H1 (cell line): ENCODE data around the gene BRSK2. TPM values are rescaled to one million over a fixed set of nuclear protein-coding genes. Genes with fewer than 3 reads are reported as not detected.
A peak's percentile ranks its signal among the peaks of the same experiment; 100 is the strongest.

Source experiments
- CTCF ChIA-PET: fragments of 300-600 bp; sonication (Branson Sonifier 250); formaldehyde crosslinking; loops from one replicate; lab custom pipeline; 2021; ENCODE audit not compliant: partially characterized antibody; lab: Charles Lee
- POLR2A ChIA-PET: fragments of 300-600 bp; sonication (Branson Sonifier 250); formaldehyde crosslinking; loops from one replicate; lab custom pipeline; 2021; ENCODE audit warnings: inconsistent platforms; ENCODE audit not compliant: partially characterized antibody; lab: Charles Lee
- DNase-seq, 2 experiments: peaks; one replicate each; pipeline versions ENCODE4 v3.0.0 to v3.0.0-alpha.2; 2010 to 2022; ENCODE audit warnings: low spot score in 2 of 2, low read depth in 1 of 2, mixed read lengths in 1 of 2
- FAIRE-seq: peaks from 2 replicates; lab custom pipeline; 2011; peaks lifted over from hg19 to GRCh38; lab: Jason Lieb, UNC
- H2AFZ ChIP-seq: 2 replicates; pipeline ENCODE4 v1.8.1; 2012; ENCODE audit warnings: low read length, inconsistent platforms
- H2AK5ac ChIP-seq: 2 replicates; pipeline ENCODE4 v1.6.1; 2013; ENCODE audit warnings: low read depth, low read length
- H2BK120ac ChIP-seq: replicated peaks from 2 replicates; pipeline ENCODE3; 2013; ENCODE audit warnings: low read depth, low read length, inconsistent platforms
- H2BK12ac ChIP-seq: 2 replicates; pipeline ENCODE4 v1.6.1; 2013; ENCODE audit warnings: low read depth, low read length
- H2BK15ac ChIP-seq: 2 replicates; pipeline ENCODE4 v1.6.1; 2013; ENCODE audit warnings: low read length
- H2BK20ac ChIP-seq: 2 replicates; pipeline ENCODE4 v1.6.1; 2013; ENCODE audit warnings: low read length
- H2BK5ac ChIP-seq: 2 replicates; pipeline ENCODE4 v1.6.1; 2013; ENCODE audit warnings: low read depth, low read length
- H3K14ac ChIP-seq: 2 replicates; pipeline ENCODE4 v1.6.1; 2013; ENCODE audit warnings: inconsistent platforms; ENCODE audit not compliant: insufficient read length
- H3K18ac ChIP-seq: 2 replicates; pipeline ENCODE4 v1.6.1; 2013; ENCODE audit warnings: low read length; ENCODE audit errors: extremely low read depth
- H3K23ac ChIP-seq: 2 replicates; pipeline ENCODE4 v1.6.1; 2013; ENCODE audit warnings: inconsistent platforms; ENCODE audit not compliant: insufficient read length
- H3K23me2 ChIP-seq: 2 replicates; pipeline ENCODE4 v1.6.1; 2013; ENCODE audit warnings: low read depth, low read length
- H3K27ac ChIP-seq: 2 replicates; pipeline ENCODE4 v1.6.1; 2011; ENCODE audit warnings: low read depth, low read length, inconsistent platforms
- H3K27me3 ChIP-seq, 4 experiments: replicated peaks in 1 of 4; 1 replicate in 1 of 4; 2 replicates in 3 of 4; pipeline versions ENCODE4 v1.6.1 to v1.8.1; 2011 to 2013; ENCODE audit warnings: low read length in 3 of 4, mild to moderate bottlenecking in 3 of 4, inconsistent platforms in 2 of 4, mixed read lengths in 2 of 4, moderate library complexity in 1 of 4; ENCODE audit not compliant: control insufficient read depth in 3 of 4, insufficient read depth in 3 of 4; ENCODE audit errors: extremely low read depth in 1 of 4
- H3K36me3 ChIP-seq, 4 experiments: 2 replicates each; pipeline versions ENCODE4 v1.6.1 to v1.8.1; 2011 to 2013; ENCODE audit warnings: mild to moderate bottlenecking in 4 of 4, low read length in 3 of 4, moderate library complexity in 2 of 4, control low read depth in 1 of 4, inconsistent platforms in 1 of 4; ENCODE audit not compliant: insufficient read depth in 4 of 4, control insufficient read depth in 2 of 4
- H3K4ac ChIP-seq: replicated peaks from 2 replicates; pipeline ENCODE3; 2013; ENCODE audit warnings: low read length, low read depth, mixed read lengths, inconsistent platforms; ENCODE audit not compliant: insufficient read length
- H3K4me1 ChIP-seq, 4 experiments: replicated peaks in 1 of 4; 1 replicate in 1 of 4; 2 replicates in 3 of 4; pipeline versions ENCODE4 v1.6.1 to v1.8.1; 2011 to 2013; ENCODE audit warnings: low read length in 3 of 4, inconsistent platforms in 2 of 4, mixed read lengths in 1 of 4; ENCODE audit not compliant: insufficient read depth in 4 of 4, control insufficient read depth in 3 of 4
- H3K4me2 ChIP-seq, 2 experiments: 2 replicates each; pipeline versions ENCODE4 v1.6.1 to v1.8.1; 2011 to 2013; ENCODE audit warnings: low read depth in 2 of 2, low read length in 2 of 2, control low read depth in 1 of 2, inconsistent platforms in 1 of 2, mild to moderate bottlenecking in 1 of 2; ENCODE audit not compliant: insufficient read depth in 1 of 2
- H3K4me3 ChIP-seq, 4 experiments: fragments of 200-600, 300-600 bp in 1 of 4; sonication (generic), shearing (Covaris generic), sonication (Bioruptor Twin) in 1 of 4; 2 replicates each; pipeline versions ENCODE4 v1.5.1 to v1.8.1; 2011 to 2016; ENCODE audit warnings: low read length in 4 of 4, low read depth in 3 of 4, control low read depth in 2 of 4, inconsistent platforms in 2 of 4, mild to moderate bottlenecking in 2 of 4, mixed read lengths in 1 of 4, moderate library complexity in 1 of 4; ENCODE audit not compliant: insufficient read depth in 2 of 4; ENCODE audit errors: extremely low read depth in 1 of 4
- H3K56ac ChIP-seq: replicated peaks from 2 replicates; pipeline ENCODE3; 2013; ENCODE audit warnings: low read depth, mild to moderate bottlenecking, mixed read lengths, low read length, inconsistent platforms; ENCODE audit not compliant: insufficient read length
- H3K79me1 ChIP-seq: 2 replicates; pipeline ENCODE4 v1.6.1; 2013; ENCODE audit warnings: low read depth, low read length, control low read depth
- H3K79me2 ChIP-seq, 2 experiments: 2 replicates each; pipeline versions ENCODE4 v1.6.1 to v1.8.1; 2012 to 2013; ENCODE audit warnings: low read length in 2 of 2, mild to moderate bottlenecking in 2 of 2, inconsistent platforms in 1 of 2; ENCODE audit not compliant: insufficient read depth in 2 of 2, control insufficient read depth in 1 of 2
- H3K9ac ChIP-seq, 4 experiments: replicated peaks in 1 of 4; 1 replicate in 1 of 4; 2 replicates in 3 of 4; pipeline versions ENCODE4 v1.6.1 to v1.8.1; 2011 to 2013; ENCODE audit warnings: low read depth in 3 of 4, low read length in 3 of 4, control low read depth in 2 of 4, mild to moderate bottlenecking in 2 of 4, moderate library complexity in 2 of 4, inconsistent platforms in 1 of 4; ENCODE audit errors: extremely low read depth in 1 of 4
- H3K9me3 ChIP-seq, 2 experiments: 2 replicates each; pipeline versions ENCODE4 v1.6.1 to v1.8.1; 2012 to 2013; ENCODE audit warnings: mild to moderate bottlenecking in 2 of 2, moderate library complexity in 2 of 2, control low read depth in 1 of 2, inconsistent platforms in 1 of 2, low read depth in 1 of 2, low read length in 1 of 2, mixed read lengths in 1 of 2; ENCODE audit not compliant: insufficient read depth in 2 of 2
- H4K20me1 ChIP-seq, 2 experiments: replicated peaks in 1 of 2; 2 replicates each; pipeline versions ENCODE3 to v1.8.1; 2011 to 2013; ENCODE audit warnings: inconsistent platforms in 2 of 2, low read length in 2 of 2, mild to moderate bottlenecking in 1 of 2; ENCODE audit not compliant: insufficient read depth in 2 of 2, control insufficient read depth in 1 of 2
- H4K5ac ChIP-seq: 2 replicates; pipeline ENCODE4 v1.6.1; 2013; ENCODE audit warnings: low read length, low read depth, mixed read lengths, inconsistent platforms; ENCODE audit not compliant: insufficient read length
- H4K8ac ChIP-seq: 2 replicates; pipeline ENCODE4 v1.8.0; 2013; ENCODE audit warnings: mild to moderate bottlenecking, moderate library complexity, low read length, inconsistent platforms; ENCODE audit not compliant: insufficient read depth; ENCODE audit errors: extremely low read depth
- H4K91ac ChIP-seq: replicated peaks from 2 replicates; pipeline ENCODE3; 2013; ENCODE audit warnings: low read length, mixed read lengths, inconsistent platforms; ENCODE audit not compliant: insufficient read length
- CEBPB ChIP-seq: IDR thresholded peaks from 2 replicates; pipeline ENCODE4 v1.6.1; 2012; ENCODE audit warnings: low read depth, low read length
- GTF2F1 ChIP-seq: IDR thresholded peaks from 2 replicates; pipeline ENCODE4 v1.6.1; 2012; ENCODE audit warnings: low read depth, low read length, improper control_type of control experiment, borderline replicate concordance
- JUN ChIP-seq: IDR thresholded peaks from 2 replicates; pipeline ENCODE4 v1.6.1; 2011; ENCODE audit warnings: low read depth, mild to moderate bottlenecking, improper control_type of control experiment, low read length
- KDM1A ChIP-seq: fragments of 200-600, 300-600 bp; sonication (generic); IDR thresholded peaks from 2 replicates; pipeline ENCODE4 v1.7.1; 2016; ENCODE audit warnings: mild to moderate bottlenecking, low read length, borderline replicate concordance
- POU5F1 ChIP-seq: IDR thresholded peaks from 2 replicates; pipeline ENCODE4 v1.6.1; 2011; ENCODE audit warnings: low read depth, mild to moderate bottlenecking, low read length, moderate library complexity
- RAD21 ChIP-seq, 2 experiments: IDR thresholded peaks in 1 of 2; conservative IDR thresholded peaks in 1 of 2; 2 replicates each; pipeline ENCODE4 v1.6.1; 2011; ENCODE audit warnings: low read depth in 2 of 2, low read length in 2 of 2, improper control_type of control experiment in 1 of 2, inconsistent platforms in 1 of 2, mild to moderate bottlenecking in 1 of 2, moderate library complexity in 1 of 2
- RFX5 ChIP-seq: IDR thresholded peaks from 2 replicates; pipeline ENCODE4 v1.6.1; 2011; ENCODE audit warnings: low read depth, low read length, improper control_type of control experiment, borderline replicate concordance
- SIX5 ChIP-seq: IDR thresholded peaks from 2 replicates; pipeline ENCODE4 v1.6.1; 2011; ENCODE audit warnings: mild to moderate bottlenecking, low read depth, low read length
- SP4 ChIP-seq: IDR thresholded peaks from 2 replicates; pipeline ENCODE4 v1.6.1; 2012; ENCODE audit warnings: low read length, inconsistent platforms
- TBP ChIP-seq: IDR thresholded peaks from 2 replicates; pipeline ENCODE4 v1.6.1; 2011; ENCODE audit warnings: low read depth, low read length, improper control_type of control experiment
- TEAD4 ChIP-seq: IDR thresholded peaks from 2 replicates; pipeline ENCODE4 v1.6.1; 2012; ENCODE audit warnings: low read depth, low read length, inconsistent platforms, mixed read lengths
- WGBS, 2 experiments: shearing (Covaris generic) in 1 of 2; methylation state at CpG; one replicate each; pipeline versions ENCODE4 v1.1.6 to v1.1.7; 2013 to 2015; ENCODE audit warnings: low lambda C conversion rate in 2 of 2, mixed read lengths in 2 of 2, inconsistent platforms in 1 of 2, low coverage in 1 of 2, missing lambda C conversion rate in 1 of 2; ENCODE audit not compliant: insufficient replicate concordance in 2 of 2, insufficient coverage in 1 of 2, insufficient read length in 1 of 2; ENCODE audit errors: extremely low coverage in 1 of 2, missing lambda C conversion rate in 1 of 2; 5-methylcytosine and 5-hydroxymethylcytosine counted together
- polyA plus RNA-seq, 7 experiments: library from polyadenylated mRNA; depleted of rRNA in 3 of 7; stranded (reverse) in 5 of 7; unstranded in 2 of 7; fragments of >200 nt in 5 of 7; fragments of 200-250 nt in 2 of 7; gene quantifications; 1 replicate in 5 of 7; 2 replicates in 1 of 7; 4 replicates in 1 of 7; pipeline versions ENCODE4 v1.2.1 to v1.2.3, GENCODE V29; 2011 to 2013; ENCODE audit warnings: missing spikeins in 2 of 7, mixed read lengths in 2 of 7
- total RNA-seq: library from RNA; stranded (reverse); fragmentation: NEBNext Ultra II Directional; extraction: Animal tissue kit (Norgen Biotek cat#: 25700); gene quantifications from 2 replicates; pipeline ENCODE4 v1.2.1, GENCODE V29; 2021
- TF ChIP-seq, protein P1 (sequence below): IDR thresholded peaks from 2 replicates; pipeline ENCODE4 v1.6.1; 2012; ENCODE audit warnings: inconsistent platforms
- TF ChIP-seq, protein P2 (sequence below): IDR thresholded peaks from 2 replicates; pipeline ENCODE4 v1.6.1; 2012; ENCODE audit warnings: low read length, inconsistent platforms

The BRSK2 gene
- total and polyA plus RNA-seq, 2 of the 8 experiments (the other 6 are each of a cell fraction or from before 2014, with no cell fraction given), result 17.3 to 27.1 TPM

DNA sequence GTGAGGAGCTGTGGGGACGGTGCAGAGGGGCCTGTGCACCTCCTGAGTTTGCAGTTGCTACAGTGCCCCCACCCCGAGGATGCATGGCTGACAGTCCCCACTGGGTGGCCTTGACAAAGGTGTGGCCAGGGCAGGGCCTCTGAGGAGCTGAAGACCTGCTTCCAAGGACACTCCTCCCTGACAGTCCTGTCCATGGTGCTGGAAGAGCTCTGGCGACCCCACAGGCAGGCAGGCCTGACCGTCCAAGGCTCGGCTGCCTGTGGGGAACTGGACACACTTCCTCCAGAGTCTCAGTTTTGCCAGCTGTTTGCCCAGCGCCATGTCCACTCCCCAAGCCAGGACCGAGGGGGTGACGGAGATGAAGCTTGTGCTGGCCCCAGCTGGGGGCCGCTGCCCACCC lies 32.7 kb downstream of the BRSK2 start:
- Histone ChIP-seq H3K4ac (no peak overlapping the region), H4K5ac (no peak overlapping the region), H2BK5ac (no peak overlapping the region), H3K27ac (no peak overlapping the region), H3K4me2 (no peak overlapping the region), H3K27me3 (no peaks in the 10 kb centered on the region), H2BK12ac (no peak overlapping the region), H3K4me1 (no peaks in the 10 kb centered on the region), H3K23me2 (no peaks in the 10 kb centered on the region), H2BK120ac (no peak overlapping the region), H3K9ac (no peak overlapping the region), H4K91ac (no peak overlapping the region), H2BK15ac (no peak overlapping the region), H2BK20ac (no peak overlapping the region), H3K18ac (no peak overlapping the region), H3K56ac (no peak overlapping the region), H2AFZ (no peak overlapping the region), H4K8ac (no peak overlapping the region; the same call in 1 of the 2 replicates), H3K79me1 (peaks cover 11% of the 10 kb centered on the region), H3K9me3 (peaks cover 15 to 18% of the 10 kb centered on the region in 2 experiments), H4K20me1 (peaks cover 11 to 21% of the 10 kb centered on the region in 2 experiments), H3K14ac (no peak overlapping the region), H3K79me2 (peaks cover 0 to 6% of the 10 kb centered on the region in 2 experiments; a peak in 1 of 4 replicates), H3K4me3 (no peak overlapping the region), H3K23ac (no peak overlapping the region), H3K36me3 (no peaks in the 10 kb centered on the region), H2AK5ac (no peak overlapping the region)
- FAIRE-seq (no peak), DNase-seq (no peak)
- CTCF ChIA-PET, result interaction anchor here (0.6 to 2.0 kb wide), 11 partner anchors 10 to 217 kb away, joined by 3 to 7 read pairs (median 3); no protein-coding TSS in a partner anchor
- WGBS, 2 experiments, result 82% methylated on average over 8 of the region's 9 CpGs; no CpG with 5 or more reads in 1 of the 2 experiments
- POLR2A ChIA-PET, result no interaction called here
- TF ChIP-seq RAD21 (IDR thresholded peaks at IDR 0.05 in 1 of 2, conservative IDR thresholded peaks at IDR 0.05 in 1 of 2; ENCODE audit: low read depth in 2 of 2, low read length in 2 of 2) (peak in 1 of 2 experiments; percentile 14; a peak in 1 of 4 replicates), SIX5 (no peak), TBP (no peak), GTF2F1 (no peak), SP4 (no peak), TEAD4 (no peak), JUN (no peak), RFX5 (no peak), CEBPB (no peak), KDM1A (no peak), POU5F1 (no peak)
- TF ChIP-seq, protein P1, sequence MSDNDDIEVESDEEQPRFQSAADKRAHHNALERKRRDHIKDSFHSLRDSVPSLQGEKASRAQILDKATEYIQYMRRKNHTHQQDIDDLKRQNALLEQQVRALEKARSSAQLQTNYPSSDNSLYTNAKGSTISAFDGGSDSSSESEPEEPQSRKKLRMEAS, result no peak
- TF ChIP-seq, protein P2, sequence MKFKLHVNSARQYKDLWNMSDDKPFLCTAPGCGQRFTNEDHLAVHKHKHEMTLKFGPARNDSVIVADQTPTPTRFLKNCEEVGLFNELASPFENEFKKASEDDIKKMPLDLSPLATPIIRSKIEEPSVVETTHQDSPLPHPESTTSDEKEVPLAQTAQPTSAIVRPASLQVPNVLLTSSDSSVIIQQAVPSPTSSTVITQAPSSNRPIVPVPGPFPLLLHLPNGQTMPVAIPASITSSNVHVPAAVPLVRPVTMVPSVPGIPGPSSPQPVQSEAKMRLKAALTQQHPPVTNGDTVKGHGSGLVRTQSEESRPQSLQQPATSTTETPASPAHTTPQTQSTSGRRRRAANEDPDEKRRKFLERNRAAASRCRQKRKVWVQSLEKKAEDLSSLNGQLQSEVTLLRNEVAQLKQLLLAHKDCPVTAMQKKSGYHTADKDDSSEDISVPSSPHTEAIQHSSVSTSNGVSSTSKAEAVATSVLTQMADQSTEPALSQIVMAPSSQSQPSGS, result no peak
